MM.1S (cell line): ENCODE results near the gene PTPRD.

Experiments
- DNase-seq: peaks from one replicate; pipeline ENCODE4 v3.0.0-alpha.2; 2015
- H2AFZ ChIP-seq: fragments of 300-600 bp; sonication (generic); 2 replicates; pipeline ENCODE4 v1.6.0; 2016; ENCODE audit warnings: antibody characterized with exemption, low read length
- H3F3A ChIP-seq: fragments of 300-600 bp; sonication (generic); 2 replicates; pipeline ENCODE4 v1.6.1; 2016; ENCODE audit warnings: mild to moderate bottlenecking, antibody characterized with exemption, low read length, moderate library complexity, mixed read lengths; ENCODE audit not compliant: insufficient read depth
- H3K27ac ChIP-seq: fragments of 300-600 bp; sonication (generic); 2 replicates; pipeline ENCODE4 v1.5.1; 2016; ENCODE audit warnings: mild to moderate bottlenecking, low read length
- H3K27me3 ChIP-seq: fragments of 300-600 bp; sonication (generic); replicated peaks from 2 replicates; pipeline ENCODE4 v1.6.0; 2016; ENCODE audit warnings: low read length; ENCODE audit not compliant: insufficient read depth
- H3K36me3 ChIP-seq: fragments of 300-600 bp; sonication (generic); replicated peaks from 2 replicates; pipeline ENCODE4 v1.6.1; 2016; ENCODE audit warnings: mild to moderate bottlenecking, low read length, mixed read lengths; ENCODE audit not compliant: insufficient read depth
- H3K4me1 ChIP-seq: fragments of 300-600 bp; sonication (generic); 2 replicates; pipeline ENCODE4 v1.6.1; 2016; ENCODE audit warnings: low read length, mixed read lengths
- H3K4me2 ChIP-seq: fragments of 300-600 bp; sonication (generic); 2 replicates; pipeline ENCODE4 v1.6.0; 2016; ENCODE audit warnings: low read depth, low read length
- H3K4me3 ChIP-seq: fragments of 300-600 bp; sonication (generic); 2 replicates; pipeline ENCODE4 v1.5.1; 2016; ENCODE audit warnings: low read length, mixed read lengths
- H3K79me2 ChIP-seq: fragments of 300-600 bp; sonication (generic); 2 replicates; pipeline ENCODE4 v1.6.1; 2016; ENCODE audit warnings: mixed run types, low read length, mixed read lengths
- H3K9ac ChIP-seq: fragments of 300-600 bp; sonication (generic); 2 replicates; pipeline ENCODE4 v1.6.1; 2016; ENCODE audit warnings: low read length, mixed read lengths
- H3K9me2 ChIP-seq: fragments of 300-600 bp; sonication (generic); replicated peaks from 2 replicates; pipeline ENCODE4 v1.6.1; 2016; ENCODE audit warnings: mild to moderate bottlenecking, low read length, mixed read lengths; ENCODE audit not compliant: insufficient read depth
- H3K9me3 ChIP-seq: fragments of 300-600 bp; sonication (generic); replicated peaks from 2 replicates; pipeline ENCODE4 v1.6.1; 2016; ENCODE audit warnings: mild to moderate bottlenecking, low read length, mixed read lengths; ENCODE audit not compliant: insufficient read depth
- H4K20me1 ChIP-seq: fragments of 300-600 bp; sonication (generic); 2 replicates; pipeline ENCODE4 v1.6.1; 2016; ENCODE audit warnings: mild to moderate bottlenecking, low read length, moderate library complexity, mixed read lengths; ENCODE audit not compliant: insufficient read depth
- EZH2 ChIP-seq: fragments of 300-600 bp; sonication (generic); optimal IDR thresholded peaks from 2 replicates; pipeline ENCODE3; 2017; ENCODE audit warnings: low read depth, mild to moderate bottlenecking, antibody characterized with exemption, low read length, mixed read lengths
- EZH2phosphoT487 ChIP-seq: fragments of 300-600 bp; sonication (generic); IDR thresholded peaks from 2 replicates; pipeline ENCODE4 v1.6.1; 2018; ENCODE audit warnings: antibody characterized with exemption, low read length
- TF ChIP-seq, protein P1 (sequence below): fragments of 300-600 bp; sonication (generic); IDR thresholded peaks from 2 replicates; pipeline ENCODE4 v1.5.1; 2016; ENCODE audit warnings: antibody characterized with exemption, low read length, mixed read lengths

Gene PTPRD

GRCh38 chr9:9122230-9122875 is 1490.4 kb downstream of the PTPRD start:
- Histone ChIP-seq H4K20me1 (no peaks in the 10 kb centered on the region), H2AFZ (no peak overlapping the region), H3K27ac (no peak overlapping the region), H3K9me2 (no peaks in the 10 kb centered on the region), H3K79me2 (no peaks in the 10 kb centered on the region), H3K9me3 (no peaks in the 10 kb centered on the region), H3K4me1 (no peaks in the 10 kb centered on the region), H3K4me2 (no peak overlapping the region), H3K4me3 (no peak overlapping the region), H3F3A (no peaks in the 10 kb centered on the region), H3K27me3 (no peaks in the 10 kb centered on the region), H3K36me3 (no peaks in the 10 kb centered on the region), H3K9ac (no peak overlapping the region)
- no peak for TF ChIP-seq EZH2
- TF ChIP-seq EZH2phosphoT487: no peak
- TF ChIP-seq, protein P1, sequence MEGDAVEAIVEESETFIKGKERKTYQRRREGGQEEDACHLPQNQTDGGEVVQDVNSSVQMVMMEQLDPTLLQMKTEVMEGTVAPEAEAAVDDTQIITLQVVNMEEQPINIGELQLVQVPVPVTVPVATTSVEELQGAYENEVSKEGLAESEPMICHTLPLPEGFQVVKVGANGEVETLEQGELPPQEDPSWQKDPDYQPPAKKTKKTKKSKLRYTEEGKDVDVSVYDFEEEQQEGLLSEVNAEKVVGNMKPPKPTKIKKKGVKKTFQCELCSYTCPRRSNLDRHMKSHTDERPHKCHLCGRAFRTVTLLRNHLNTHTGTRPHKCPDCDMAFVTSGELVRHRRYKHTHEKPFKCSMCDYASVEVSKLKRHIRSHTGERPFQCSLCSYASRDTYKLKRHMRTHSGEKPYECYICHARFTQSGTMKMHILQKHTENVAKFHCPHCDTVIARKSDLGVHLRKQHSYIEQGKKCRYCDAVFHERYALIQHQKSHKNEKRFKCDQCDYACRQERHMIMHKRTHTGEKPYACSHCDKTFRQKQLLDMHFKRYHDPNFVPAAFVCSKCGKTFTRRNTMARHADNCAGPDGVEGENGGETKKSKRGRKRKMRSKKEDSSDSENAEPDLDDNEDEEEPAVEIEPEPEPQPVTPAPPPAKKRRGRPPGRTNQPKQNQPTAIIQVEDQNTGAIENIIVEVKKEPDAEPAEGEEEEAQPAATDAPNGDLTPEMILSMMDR: no peak
- no peak for DNase-seq

DNA sequence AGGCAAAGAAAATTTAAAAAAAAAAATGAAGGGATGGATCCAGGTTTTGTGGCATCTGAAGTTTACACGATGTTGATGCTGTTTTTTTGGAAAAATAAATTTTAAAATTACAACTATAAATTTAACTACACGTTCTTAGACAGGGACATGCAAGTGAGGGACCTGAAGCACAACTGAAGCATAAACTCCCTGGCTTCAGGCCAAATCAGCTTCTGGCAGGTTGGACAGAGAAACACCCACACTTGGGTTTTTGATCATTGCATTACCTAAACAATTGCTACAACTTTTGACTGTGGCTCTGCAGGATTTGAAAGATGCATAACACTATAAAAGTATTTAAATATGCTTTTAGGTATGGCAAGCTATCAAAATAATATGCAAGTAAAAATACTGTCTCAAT is 1494.9 kb downstream of the PTPRD start:
- H3K4me2 ChIP-seq: no peak overlapping the region
- no peaks in the 10 kb centered on the region for H3K36me3 ChIP-seq
- no peaks in the 10 kb centered on the region for H3F3A ChIP-seq
- H3K9me2 ChIP-seq: no peaks in the 10 kb centered on the region
- H3K9ac ChIP-seq: no peak overlapping the region
- H3K9me3 ChIP-seq: no peaks in the 10 kb centered on the region
- H2AFZ ChIP-seq: no peak overlapping the region
- no peak for DNase-seq
- H3K4me3 ChIP-seq: no peak overlapping the region
- H3K27me3 ChIP-seq: no peaks in the 10 kb centered on the region
- H3K4me1 ChIP-seq: no peaks in the 10 kb centered on the region
- no peaks in the 10 kb centered on the region for H3K79me2 ChIP-seq
- no peaks in the 10 kb centered on the region for H4K20me1 ChIP-seq
- no peak overlapping the region for H3K27ac ChIP-seq
- TF ChIP-seq, protein P1: no peak
- TF ChIP-seq EZH2phosphoT487: no peak
- TF ChIP-seq EZH2: no peak

GRCh38 chr9:9112001-9112720 is 1500.6 kb downstream of the PTPRD start:
- no peaks in the 10 kb centered on the region for H3F3A ChIP-seq
- no peak overlapping the region for H3K4me3 ChIP-seq
- no peak overlapping the region for H3K27ac ChIP-seq
- H3K9ac ChIP-seq: no peak overlapping the region
- no peaks in the 10 kb centered on the region for H3K9me2 ChIP-seq
- TF ChIP-seq EZH2phosphoT487 (no peak), EZH2 (no peak)
- TF ChIP-seq, protein P1: no peak
- no peak overlapping the region for H2AFZ ChIP-seq
- H4K20me1 ChIP-seq: no peaks in the 10 kb centered on the region
- no peaks in the 10 kb centered on the region for H3K79me2 ChIP-seq
- no peaks in the 10 kb centered on the region for H3K4me1 ChIP-seq
- H3K27me3 ChIP-seq: no peaks in the 10 kb centered on the region
- H3K36me3 ChIP-seq: no peaks in the 10 kb centered on the region
- DNase-seq: no peak
- no peak overlapping the region for H3K4me2 ChIP-seq
- no peaks in the 10 kb centered on the region for H3K9me3 ChIP-seq
